Measurements from ENCODE around the gene MAML2. TPM values are rescaled to one million over a fixed set of nuclear protein-coding genes. Genes with fewer than 3 reads are reported as not detected.

MAML2 gene
- total RNA-seq, 4 donors from 2014 or later, result 19.0 to 36.4 (median 31.4) TPM

- H3K27me3 ChIP-seq, result no peaks in the 10 kb centered on the region
- H3K4me1 ChIP-seq, result peaks cover 10% of the 10 kb centered on the region in 2 donors
- DNase-seq, result no peak
- 59 to 98% methylated on average over 3 of the region's 3 CpGs for WGBS, 2 donors
- intact Hi-C loops (cut with DNase I), result no loop called here
- H3K4me3 ChIP-seq (replicated peaks in 1 of 3), result no peak overlapping the region
- H3K36me3 ChIP-seq, result no peaks in the 10 kb centered on the region
- H3K27ac ChIP-seq, result no peak overlapping the region
- no peaks in the 10 kb centered on the region for H3K9me3 ChIP-seq
- TF ChIP-seq, protein P1, sequence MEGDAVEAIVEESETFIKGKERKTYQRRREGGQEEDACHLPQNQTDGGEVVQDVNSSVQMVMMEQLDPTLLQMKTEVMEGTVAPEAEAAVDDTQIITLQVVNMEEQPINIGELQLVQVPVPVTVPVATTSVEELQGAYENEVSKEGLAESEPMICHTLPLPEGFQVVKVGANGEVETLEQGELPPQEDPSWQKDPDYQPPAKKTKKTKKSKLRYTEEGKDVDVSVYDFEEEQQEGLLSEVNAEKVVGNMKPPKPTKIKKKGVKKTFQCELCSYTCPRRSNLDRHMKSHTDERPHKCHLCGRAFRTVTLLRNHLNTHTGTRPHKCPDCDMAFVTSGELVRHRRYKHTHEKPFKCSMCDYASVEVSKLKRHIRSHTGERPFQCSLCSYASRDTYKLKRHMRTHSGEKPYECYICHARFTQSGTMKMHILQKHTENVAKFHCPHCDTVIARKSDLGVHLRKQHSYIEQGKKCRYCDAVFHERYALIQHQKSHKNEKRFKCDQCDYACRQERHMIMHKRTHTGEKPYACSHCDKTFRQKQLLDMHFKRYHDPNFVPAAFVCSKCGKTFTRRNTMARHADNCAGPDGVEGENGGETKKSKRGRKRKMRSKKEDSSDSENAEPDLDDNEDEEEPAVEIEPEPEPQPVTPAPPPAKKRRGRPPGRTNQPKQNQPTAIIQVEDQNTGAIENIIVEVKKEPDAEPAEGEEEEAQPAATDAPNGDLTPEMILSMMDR (IDR thresholded peaks at IDR 0.05), result no peak
- TF ChIP-seq POLR2A (IDR thresholded peaks at IDR 0.05), result no peak
Observed at GRCh38 chr11:96119211-96119610, 223.8 kb downstream of the MAML2 start.

DNA sequence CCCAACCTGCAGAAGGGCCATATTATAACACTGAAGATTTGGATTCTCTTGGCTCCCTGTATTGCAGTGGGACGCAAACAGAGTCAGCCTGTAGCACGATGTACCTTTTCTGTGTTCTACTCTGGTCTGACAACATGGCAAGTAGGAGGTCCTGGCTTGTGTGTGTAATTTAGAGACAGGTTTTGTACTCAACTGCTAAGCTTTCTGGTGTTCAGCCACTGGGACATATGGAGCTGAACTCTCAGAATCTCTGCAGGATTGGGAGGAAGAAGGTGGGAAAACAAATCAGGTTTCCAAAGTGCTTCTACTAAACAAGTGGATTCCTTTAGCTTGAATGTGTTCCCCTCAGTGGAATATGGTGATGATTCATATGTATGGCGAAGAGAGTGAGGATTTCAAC lies 226.6 kb downstream of the MAML2 start:
- DNase-seq, result no peak
- TF ChIP-seq, protein P1 (IDR thresholded peaks at IDR 0.05), result no peak
- TF ChIP-seq POLR2A (IDR thresholded peaks at IDR 0.05), result no peak
- Histone ChIP-seq H3K36me3 (no peaks in the 10 kb centered on the region), H3K27ac (no peak overlapping the region), H3K4me3 (replicated peaks in 1 of 3) (no peak overlapping the region), H3K27me3 (no peaks in the 10 kb centered on the region), H3K4me1 (peaks cover 25 to 29% of the 10 kb centered on the region in 2 donors), H3K9me3 (no peaks in the 10 kb centered on the region)
- 97 to 100% methylated on average over 3 of the region's 3 CpGs for WGBS, 2 donors
- intact Hi-C loops (cut with DNase I), result no loop called here

GRCh38 chr11:96114178-96115064 lies 228.6 kb downstream of the MAML2 start:
- intact Hi-C loops (cut with DNase I), result no loop called here
- H3K9me3 ChIP-seq, result no peaks in the 10 kb centered on the region
- H3K36me3 ChIP-seq, result no peaks in the 10 kb centered on the region
- H3K27me3 ChIP-seq, result no peaks in the 10 kb centered on the region
- TF ChIP-seq POLR2A (IDR thresholded peaks at IDR 0.05), result no peak
- TF ChIP-seq, protein P1 (IDR thresholded peaks at IDR 0.05), result no peak
- H3K27ac ChIP-seq, result peak overlapping the region in 2 of 3 donors; percentile 27 to 78
- H3K4me1 ChIP-seq, result peaks cover 25 to 29% of the 10 kb centered on the region in 2 donors
- H3K4me3 ChIP-seq (replicated peaks in 1 of 3), result no peak overlapping the region
- 65 to 72% methylated on average over 5 of the region's 5 CpGs for WGBS, 2 donors
- peak in 1 of 2 donors; percentile 10 for DNase-seq

DNA sequence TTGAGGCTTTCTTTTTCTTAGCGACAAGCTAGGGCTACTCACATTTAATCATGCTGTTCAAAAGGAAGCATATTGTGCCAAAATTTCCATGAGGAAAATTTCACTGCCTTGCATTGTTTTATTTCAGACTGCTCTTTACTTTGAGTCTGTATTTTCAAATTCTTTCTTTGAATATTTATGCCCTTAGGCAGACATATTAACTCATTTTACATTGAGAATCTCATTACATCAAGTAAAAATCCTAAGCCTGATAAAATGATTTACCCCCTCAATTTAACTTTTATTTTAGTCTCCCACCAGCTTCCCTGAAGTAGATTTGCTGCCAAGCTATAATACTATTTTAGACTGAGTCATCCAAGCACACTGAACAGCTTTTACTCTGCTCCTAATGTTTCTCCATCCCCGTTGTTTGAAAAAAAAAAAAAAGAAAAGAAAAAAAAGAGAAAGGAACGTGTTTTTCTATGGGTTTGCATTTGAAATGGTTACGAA lies 229.8 kb downstream of the MAML2 start:
- Histone ChIP-seq H3K27ac (peak overlapping the region; percentile 9 to 78 (median 27)), H3K9me3 (no peaks in the 10 kb centered on the region), H3K36me3 (no peaks in the 10 kb centered on the region), H3K4me3 (replicated peaks in 1 of 3) (no peak overlapping the region), H3K27me3 (no peaks in the 10 kb centered on the region), H3K4me1 (peaks cover 25 to 29% of the 10 kb centered on the region in 2 donors)
- TF ChIP-seq, protein P1 (IDR thresholded peaks at IDR 0.05), result no peak
- no peak for TF ChIP-seq POLR2A (IDR thresholded peaks at IDR 0.05)
- no peak for DNase-seq
- WGBS, 2 donors, result 54 to 57% methylated on average over 4 of the region's 4 CpGs
- intact Hi-C loops (cut with DNase I), result no loop called here
